ENCODE measurements around the gene MKKS.

MKKS gene

DNA sequence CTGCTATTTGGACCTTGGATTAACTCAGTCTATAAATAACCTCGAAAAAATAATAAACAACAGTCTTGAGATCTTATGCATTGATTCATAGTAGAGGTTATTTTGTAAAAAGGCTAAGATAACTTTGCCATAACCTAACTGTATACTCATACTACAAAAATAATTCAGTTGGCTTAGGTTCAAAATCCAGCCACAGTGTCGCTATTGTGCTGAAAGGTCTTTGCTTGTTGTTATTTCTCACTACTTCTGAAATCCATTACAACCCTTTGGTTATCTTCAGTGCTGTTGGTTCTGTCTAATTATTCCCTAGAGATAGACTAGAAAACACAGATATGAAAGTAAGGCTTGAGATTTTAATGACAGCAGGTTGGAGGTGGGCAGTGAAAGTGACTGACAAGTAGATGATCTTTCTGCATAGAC lies 74.4 kb downstream of the MKKS start:
- Histone ChIP-seq H3K36me3 (ENCODE audit: insufficient read depth, insufficient read length, low read length) (no peaks in the 10 kb centered on the region), H3K9me3 (ENCODE audit: insufficient read depth, low read length) (no peaks in the 10 kb centered on the region), H3K27me3 (ENCODE audit: insufficient read depth, insufficient read length) (no peaks in the 10 kb centered on the region), H3K4me3 (ENCODE audit: insufficient read length, low read depth) (no peak overlapping the region), H3K9ac (ENCODE audit: insufficient read length, low read depth) (no peak overlapping the region), H3K4me1 (ENCODE audit: insufficient read depth, insufficient read length) (no peaks in the 10 kb centered on the region)
- no peak for DNase-seq (ENCODE audit: low read depth, low spot score)
- TF ChIP-seq SUZ12 (IDR thresholded peaks at IDR 0.05; ENCODE audit: extremely low read depth, insufficient read depth, insufficient read length) (no peak), ZNF274 (IDR thresholded peaks at IDR 0.05; ENCODE audit: low read depth, low read length) (no peak), YY1 (IDR thresholded peaks at IDR 0.05; ENCODE audit: insufficient read depth, insufficient read length) (no peak)

DNA sequence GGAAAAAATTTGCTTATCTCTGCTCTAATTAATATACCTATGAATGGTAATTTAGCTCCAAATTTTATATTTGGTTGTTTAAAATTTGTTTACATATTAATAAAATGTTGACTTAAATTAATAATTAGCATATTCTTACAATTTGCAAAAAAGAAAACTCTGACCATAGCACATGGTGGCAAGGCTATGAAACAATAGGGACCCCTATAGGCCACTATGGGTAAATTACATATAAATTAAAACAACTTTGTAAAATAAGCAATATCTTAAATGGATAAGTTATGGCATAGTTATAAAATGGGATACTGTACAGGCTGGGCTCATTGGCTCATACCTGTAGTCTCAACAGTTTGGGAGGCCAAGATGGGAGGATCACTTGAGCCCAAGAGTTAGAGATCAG lies 76.0 kb downstream of the MKKS start:
- H3K9me3 ChIP-seq (ENCODE audit: insufficient read depth, low read length): no peaks in the 10 kb centered on the region
- no peaks in the 10 kb centered on the region for H3K36me3 ChIP-seq (ENCODE audit: insufficient read depth, insufficient read length, low read length)
- H3K27me3 ChIP-seq (ENCODE audit: insufficient read depth, insufficient read length): no peaks in the 10 kb centered on the region
- no peaks in the 10 kb centered on the region for H3K4me1 ChIP-seq (ENCODE audit: insufficient read depth, insufficient read length)
- H3K4me3 ChIP-seq (ENCODE audit: insufficient read length, low read depth): no peak overlapping the region
- TF ChIP-seq ZNF274 (IDR thresholded peaks at IDR 0.05; ENCODE audit: low read depth, low read length): no peak
- TF ChIP-seq YY1 (IDR thresholded peaks at IDR 0.05; ENCODE audit: insufficient read depth, insufficient read length): no peak
- no peak for TF ChIP-seq SUZ12 (IDR thresholded peaks at IDR 0.05; ENCODE audit: extremely low read depth, insufficient read depth, insufficient read length)
- DNase-seq (ENCODE audit: low read depth, low spot score): no peak
- no peak overlapping the region for H3K9ac ChIP-seq (ENCODE audit: insufficient read length, low read depth)

DNA sequence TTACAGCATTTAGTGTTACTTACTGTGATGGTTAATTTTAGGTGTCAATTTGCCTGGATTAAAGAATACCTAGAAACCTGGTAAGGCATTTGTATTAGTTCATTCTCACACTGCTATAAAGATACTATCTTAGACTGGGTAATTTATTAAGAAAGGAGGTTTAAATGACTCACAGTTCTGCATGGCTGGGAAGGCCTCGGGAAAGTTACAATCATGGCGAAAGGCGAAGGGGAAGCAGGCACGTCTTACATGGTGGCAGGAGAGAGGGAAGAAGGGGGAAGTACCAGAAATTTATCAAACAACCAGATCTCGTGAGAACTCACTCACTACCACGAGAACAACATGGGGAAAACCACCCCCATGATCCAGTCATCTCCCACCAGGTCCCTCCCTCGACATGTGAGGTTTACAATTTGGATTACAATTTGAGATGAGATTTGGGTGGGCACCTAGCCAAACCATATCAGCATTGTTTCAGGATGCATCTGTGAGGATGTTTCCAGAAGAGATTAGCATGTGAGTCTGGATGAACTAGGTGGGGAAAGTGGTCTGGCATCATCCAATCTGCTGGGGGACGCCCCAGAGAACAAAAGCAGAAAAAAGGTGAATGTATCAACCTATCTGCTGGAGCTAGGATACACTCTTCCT lies 76.8 kb downstream of the MKKS start:
- Histone ChIP-seq H3K9me3 (ENCODE audit: insufficient read depth, low read length) (no peaks in the 10 kb centered on the region), H3K36me3 (ENCODE audit: insufficient read depth, insufficient read length, low read length) (no peaks in the 10 kb centered on the region), H3K4me1 (ENCODE audit: insufficient read depth, insufficient read length) (no peaks in the 10 kb centered on the region), H3K4me3 (ENCODE audit: insufficient read length, low read depth) (no peak overlapping the region), H3K9ac (ENCODE audit: insufficient read length, low read depth) (no peak overlapping the region), H3K27me3 (ENCODE audit: insufficient read depth, insufficient read length) (no peaks in the 10 kb centered on the region)
- DNase-seq (ENCODE audit: low read depth, low spot score): no peak
- TF ChIP-seq YY1 (IDR thresholded peaks at IDR 0.05; ENCODE audit: insufficient read depth, insufficient read length) (no peak), SUZ12 (IDR thresholded peaks at IDR 0.05; ENCODE audit: extremely low read depth, insufficient read depth, insufficient read length) (no peak), ZNF274 (IDR thresholded peaks at IDR 0.05; ENCODE audit: low read depth, low read length) (no peak)

- no peak for TF ChIP-seq ZNF274 (IDR thresholded peaks at IDR 0.05; ENCODE audit: low read depth, low read length)
- TF ChIP-seq YY1 (IDR thresholded peaks at IDR 0.05; ENCODE audit: insufficient read depth, insufficient read length): no peak
- H3K27me3 ChIP-seq (ENCODE audit: insufficient read depth, insufficient read length): no peaks in the 10 kb centered on the region
- DNase-seq (ENCODE audit: low read depth, low spot score): no peak
- H3K9me3 ChIP-seq (ENCODE audit: insufficient read depth, low read length): no peaks in the 10 kb centered on the region
- no peak overlapping the region for H3K4me3 ChIP-seq (ENCODE audit: insufficient read length, low read depth)
- H3K4me1 ChIP-seq (ENCODE audit: insufficient read depth, insufficient read length): no peaks in the 10 kb centered on the region
- no peak overlapping the region for H3K9ac ChIP-seq (ENCODE audit: insufficient read length, low read depth)
- no peaks in the 10 kb centered on the region for H3K36me3 ChIP-seq (ENCODE audit: insufficient read depth, insufficient read length, low read length)
Measured at GRCh38 chr20:10356628-10357027, 77.4 kb downstream of the MKKS start.

DNA sequence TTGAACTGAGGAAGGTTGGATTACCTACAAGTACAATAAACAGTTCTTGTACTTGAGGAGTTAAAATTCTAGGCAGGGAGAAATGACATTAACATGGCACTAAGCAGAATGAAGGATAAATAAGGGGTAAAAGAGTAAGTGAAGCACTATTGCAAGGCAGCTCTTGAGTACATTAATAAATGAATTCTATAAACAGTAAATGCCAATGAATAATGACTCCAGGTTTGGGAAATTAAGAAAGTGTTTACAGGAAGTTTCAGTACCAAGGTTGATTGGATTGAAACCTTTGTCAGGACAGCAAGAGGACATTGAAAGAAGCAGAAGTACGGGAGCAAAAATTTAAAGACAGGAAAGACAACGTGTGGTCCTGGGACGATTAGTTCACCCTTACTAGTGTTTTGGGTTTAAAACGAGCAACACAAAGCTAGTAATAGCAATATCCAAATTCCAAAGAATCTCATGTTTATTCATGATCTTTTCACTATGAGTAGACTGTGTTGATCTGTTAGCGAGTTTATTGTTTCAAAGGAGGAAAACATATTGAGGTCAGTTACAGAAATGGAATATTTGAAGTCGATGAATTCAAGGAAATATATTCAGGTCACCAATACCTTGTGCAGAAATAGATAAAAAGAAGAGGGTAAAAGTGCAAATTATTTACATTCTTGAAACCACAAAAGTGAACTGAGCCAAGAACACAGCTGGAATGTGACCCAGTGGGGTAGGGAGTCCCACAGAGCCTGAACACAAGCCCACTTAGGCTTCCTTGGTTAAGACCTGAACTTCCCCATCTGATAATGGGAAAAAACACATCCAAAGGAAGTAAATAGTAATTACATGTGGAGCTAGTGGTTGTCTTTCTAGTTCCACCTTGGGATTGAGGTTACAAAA lies 80.8 kb downstream of the MKKS start:
- TF ChIP-seq YY1 (IDR thresholded peaks at IDR 0.05; ENCODE audit: insufficient read depth, insufficient read length) (no peak), ZNF274 (IDR thresholded peaks at IDR 0.05; ENCODE audit: low read depth, low read length) (no peak), SUZ12 (IDR thresholded peaks at IDR 0.05; ENCODE audit: extremely low read depth, insufficient read depth, insufficient read length) (no peak)
- no peak for DNase-seq (ENCODE audit: low read depth, low spot score)
- no peaks in the 10 kb centered on the region for H3K4me1 ChIP-seq (ENCODE audit: insufficient read depth, insufficient read length)
- no peaks in the 10 kb centered on the region for H3K9me3 ChIP-seq (ENCODE audit: insufficient read depth, low read length)
- H3K27me3 ChIP-seq (ENCODE audit: insufficient read depth, insufficient read length): no peaks in the 10 kb centered on the region
- no peaks in the 10 kb centered on the region for H3K36me3 ChIP-seq (ENCODE audit: insufficient read depth, insufficient read length, low read length)
- no peak overlapping the region for H3K9ac ChIP-seq (ENCODE audit: insufficient read length, low read depth)
- no peak overlapping the region for H3K4me3 ChIP-seq (ENCODE audit: insufficient read length, low read depth)

All from NT2/D1 (cell line).